Choroid plexus epithelial cell (primary cell): ENCODE data around the gene TDRD9.

Source experiments
- DNase-seq: peaks from one replicate; pipeline ENCODE4 v3.0.0-alpha.2; 2010; ENCODE audit warnings: low read depth
- H3K4me3 ChIP-seq: 2 replicates; pipeline ENCODE4 v1.5.1; 2011; ENCODE audit warnings: low read depth, mild to moderate bottlenecking, control low read depth, low read length, moderate library complexity
- TF ChIP-seq, protein P1 (sequence below): conservative IDR thresholded peaks from 2 replicates; pipeline ENCODE4 v1.5.1; 2011; ENCODE audit warnings: low read depth, mild to moderate bottlenecking, control low read depth, inconsistent platforms, low read length, moderate library complexity

TDRD9 gene

DNA sequence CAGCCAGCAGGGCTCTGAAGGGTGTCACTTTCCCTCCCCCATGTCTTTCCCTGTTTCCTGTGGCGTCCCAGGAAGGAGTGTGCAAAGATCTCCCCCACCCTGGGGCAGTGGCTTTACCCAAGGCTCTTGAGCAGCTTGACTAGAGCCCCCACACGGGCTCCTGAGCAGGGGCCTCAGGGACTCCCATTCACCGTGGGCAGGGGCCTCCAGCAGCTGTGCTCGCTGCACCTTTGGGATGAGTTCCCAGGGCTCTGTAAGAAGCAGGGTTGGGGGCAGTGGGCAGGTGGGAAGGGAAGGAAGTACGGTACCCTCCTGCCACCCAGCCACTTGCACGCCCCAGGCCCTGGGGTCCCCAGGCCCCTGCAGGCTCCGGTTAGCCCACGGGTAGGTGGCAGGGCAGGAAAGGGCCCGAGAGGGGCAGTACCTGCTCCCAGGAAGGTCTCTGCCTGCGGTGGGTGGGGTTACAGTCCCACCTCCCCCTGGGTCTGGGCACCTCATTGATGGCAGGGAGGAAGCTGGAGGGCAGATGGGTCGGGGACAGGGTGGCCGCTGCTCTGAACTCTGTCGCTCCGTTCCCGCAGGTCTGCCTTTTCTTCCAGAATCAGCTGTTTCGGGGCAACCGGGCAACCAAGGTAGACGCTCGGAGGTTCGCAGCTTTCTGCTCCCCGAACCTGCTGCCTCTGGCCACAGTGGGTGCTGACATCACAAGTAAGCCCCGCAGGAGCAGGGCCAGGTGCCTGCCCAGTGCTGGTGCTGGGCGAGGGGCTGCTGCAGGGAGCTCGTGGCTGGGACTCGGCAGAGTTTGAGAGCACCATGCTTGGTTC, 170.2 kb downstream of the TDRD9 start:
- H3K4me3 ChIP-seq = no peak overlapping the region
- TF ChIP-seq, protein P1, sequence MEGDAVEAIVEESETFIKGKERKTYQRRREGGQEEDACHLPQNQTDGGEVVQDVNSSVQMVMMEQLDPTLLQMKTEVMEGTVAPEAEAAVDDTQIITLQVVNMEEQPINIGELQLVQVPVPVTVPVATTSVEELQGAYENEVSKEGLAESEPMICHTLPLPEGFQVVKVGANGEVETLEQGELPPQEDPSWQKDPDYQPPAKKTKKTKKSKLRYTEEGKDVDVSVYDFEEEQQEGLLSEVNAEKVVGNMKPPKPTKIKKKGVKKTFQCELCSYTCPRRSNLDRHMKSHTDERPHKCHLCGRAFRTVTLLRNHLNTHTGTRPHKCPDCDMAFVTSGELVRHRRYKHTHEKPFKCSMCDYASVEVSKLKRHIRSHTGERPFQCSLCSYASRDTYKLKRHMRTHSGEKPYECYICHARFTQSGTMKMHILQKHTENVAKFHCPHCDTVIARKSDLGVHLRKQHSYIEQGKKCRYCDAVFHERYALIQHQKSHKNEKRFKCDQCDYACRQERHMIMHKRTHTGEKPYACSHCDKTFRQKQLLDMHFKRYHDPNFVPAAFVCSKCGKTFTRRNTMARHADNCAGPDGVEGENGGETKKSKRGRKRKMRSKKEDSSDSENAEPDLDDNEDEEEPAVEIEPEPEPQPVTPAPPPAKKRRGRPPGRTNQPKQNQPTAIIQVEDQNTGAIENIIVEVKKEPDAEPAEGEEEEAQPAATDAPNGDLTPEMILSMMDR = no peak
- no peak for DNase-seq

DNA sequence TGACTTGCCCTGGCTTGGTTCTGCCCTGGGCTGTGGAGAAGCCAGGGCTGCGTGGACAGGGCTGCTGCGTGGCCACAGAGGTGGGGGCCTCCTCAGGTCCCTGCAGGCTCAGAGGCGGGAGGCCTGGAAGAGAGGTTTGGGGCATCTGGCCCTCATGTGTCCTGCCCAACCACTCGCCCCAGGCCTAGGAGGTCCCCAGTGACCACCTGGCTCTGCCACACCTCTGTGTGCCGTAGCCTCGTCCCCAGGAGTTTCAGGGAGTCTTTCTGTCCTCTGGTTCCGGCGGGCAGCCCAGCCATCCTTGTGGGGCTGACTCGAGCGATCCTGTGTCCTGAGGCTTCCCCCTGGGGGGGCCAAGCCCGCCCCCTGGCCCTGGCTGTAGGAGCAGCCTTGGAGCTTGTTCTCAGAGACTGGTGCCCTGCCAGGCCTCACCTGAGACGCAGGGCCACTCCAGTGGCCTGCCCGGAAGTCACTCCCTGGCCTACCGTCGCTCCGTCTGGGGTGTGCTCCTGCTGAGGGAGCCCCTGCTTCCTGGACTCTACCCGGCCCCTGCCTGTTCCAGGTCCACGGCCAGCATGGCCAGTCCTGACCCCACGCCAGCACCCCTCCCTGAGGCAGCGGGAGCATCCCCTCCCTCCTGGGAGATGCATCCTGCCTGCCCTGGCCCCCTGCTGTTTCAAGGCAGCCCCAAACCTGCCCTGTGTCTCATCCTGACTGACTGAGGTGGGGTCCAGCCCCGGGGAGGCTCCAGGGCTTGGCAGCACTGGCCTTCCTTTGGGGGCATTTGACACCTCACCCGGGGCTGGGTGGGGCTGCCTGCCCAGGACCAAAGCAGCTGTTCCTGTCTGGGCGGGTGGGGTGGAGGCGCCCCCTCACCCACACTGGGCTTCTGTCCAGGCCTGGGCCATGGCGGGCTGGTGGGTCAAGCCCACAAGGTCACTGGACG, 171.1 kb downstream of the TDRD9 start:
- DNase-seq = no peak
- TF ChIP-seq, protein P1 = no peak
- H3K4me3 ChIP-seq = no peak overlapping the region

DNA sequence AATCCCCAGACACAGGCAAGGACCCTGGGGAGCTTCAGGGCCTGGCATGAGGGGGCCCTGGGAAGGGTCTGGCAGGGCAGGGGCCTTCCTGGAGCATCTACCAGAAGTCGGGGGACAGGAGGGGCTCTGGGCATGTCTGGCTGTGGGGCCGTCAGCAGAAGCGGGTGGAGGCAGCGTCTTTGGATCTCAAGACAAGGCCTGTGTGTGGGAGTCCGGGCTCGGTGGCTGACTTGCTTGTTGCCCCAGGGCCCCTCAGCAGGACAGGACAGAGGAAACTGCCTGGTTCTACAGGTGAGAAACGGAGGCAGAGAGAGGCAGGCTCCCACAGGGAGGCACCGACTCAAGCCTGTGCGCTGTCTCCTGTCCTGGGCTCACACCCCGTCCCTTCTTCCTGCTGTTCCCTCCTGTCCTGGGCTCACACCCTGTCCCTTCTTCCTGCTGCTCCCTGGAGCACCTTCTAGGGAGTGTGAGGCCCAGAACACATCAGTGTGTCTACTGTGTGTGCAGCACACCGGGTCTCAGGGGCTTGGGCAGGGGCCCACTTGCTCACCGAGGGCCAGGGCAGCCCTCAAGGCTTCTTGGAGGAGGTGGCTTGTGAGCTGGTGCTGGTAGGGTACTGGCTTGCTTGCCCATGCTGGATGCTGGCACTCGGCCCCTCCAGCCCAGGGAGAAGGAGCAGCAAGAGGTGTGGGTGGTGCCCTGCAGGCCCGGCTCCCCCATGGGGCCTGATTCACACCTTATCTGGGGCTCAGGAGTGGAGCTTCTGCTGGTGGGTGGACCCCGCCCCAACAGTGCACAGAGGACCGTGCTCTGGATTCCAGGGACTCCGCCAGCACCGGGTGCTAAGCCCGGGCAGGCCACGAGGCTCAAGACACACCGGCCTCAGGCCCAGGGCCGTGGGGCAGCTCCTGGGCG, 172.2 kb downstream of the TDRD9 start:
- TF ChIP-seq, protein P1 = no peak
- H3K4me3 ChIP-seq = no peak overlapping the region
- no peak for DNase-seq

- TF ChIP-seq, protein P1 = no peak
- DNase-seq = no peak
- H3K4me3 ChIP-seq = no peak overlapping the region
These were observed 172.9 kb downstream of the TDRD9 start for GRCh38 chr14:104101086-104101621.

DNA sequence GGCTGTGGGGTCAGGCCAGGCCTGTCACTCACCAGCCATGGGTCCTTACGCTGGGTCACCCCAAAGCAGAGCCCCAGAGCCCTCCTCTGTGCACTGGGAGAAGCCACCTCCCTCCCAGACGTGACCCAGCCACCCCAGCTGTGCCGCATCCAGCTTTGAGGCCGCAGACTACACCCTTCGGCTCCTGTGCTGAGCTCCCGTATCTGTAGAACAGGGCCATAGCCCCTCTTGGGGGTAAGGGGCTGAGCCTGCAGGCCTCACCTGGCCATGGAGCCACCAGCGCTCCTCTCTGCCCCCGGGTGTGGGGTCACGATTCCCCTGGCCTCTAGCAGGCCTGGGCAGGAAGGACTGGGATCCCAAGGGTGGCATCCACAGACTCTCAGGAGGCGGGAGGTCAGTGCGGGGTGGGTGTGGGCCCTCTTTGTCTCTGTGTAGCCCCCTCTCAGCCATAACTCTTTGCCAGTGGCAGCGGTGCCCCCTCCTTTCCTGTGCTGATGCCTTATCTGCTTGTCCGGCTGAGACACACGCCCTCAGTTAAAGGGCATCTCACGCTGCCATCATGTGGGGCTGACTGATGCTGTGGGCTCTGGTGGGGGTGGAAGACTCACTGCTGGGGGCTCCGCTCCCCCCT, 173.5 kb downstream of the TDRD9 start:
- TF ChIP-seq, protein P1 = no peak
- no peak for DNase-seq
- no peak overlapping the region for H3K4me3 ChIP-seq
